Erythroblast (primary cell): ENCODE data around the gene MCM5.
"Not testable (repeated sequence)": the region's sequence is repeated elsewhere in the genome, so short reads cannot be mapped to it uniquely, and the experiment has no call there.

Experiments
- DNase-seq, 2 experiments: peaks; one replicate each; lab custom pipeline; 2025; lab: John Stamatoyannopoulos, UW
- GATA1 ChIP-seq: IDR thresholded peaks from 2 replicates; pipeline ENCODE4 v1.6.1; 2011; ENCODE audit warnings: low read depth, mild to moderate bottlenecking, control low read depth, low read length, moderate library complexity
- POLR2A ChIP-seq: IDR thresholded peaks from 2 replicates; pipeline ENCODE4 v1.6.1; 2011; ENCODE audit warnings: mild to moderate bottlenecking, low read length

The MCM5 gene

DNA sequence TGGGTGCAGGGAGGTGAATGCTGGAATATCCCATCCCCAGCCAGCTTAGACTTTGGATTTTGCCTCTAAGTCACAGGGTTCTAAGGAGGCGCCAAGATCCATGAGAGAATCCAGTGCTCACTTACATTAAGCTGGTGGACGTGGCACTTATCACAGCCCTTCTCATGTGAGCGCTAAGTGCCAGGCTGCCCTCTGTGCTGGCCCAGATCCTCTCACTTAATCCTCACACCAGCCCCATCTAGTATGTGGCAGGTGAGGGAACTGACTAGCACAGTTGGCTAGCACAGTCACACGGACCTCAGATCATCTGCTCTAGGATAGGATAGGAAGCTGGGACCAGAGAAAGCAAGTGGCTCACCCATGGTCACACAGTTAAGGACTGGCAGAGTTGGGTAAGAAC is 15.4 kb upstream of the MCM5 start:
- no peak for DNase-seq
- TF ChIP-seq GATA1 (no peak), POLR2A (no peak)

DNA sequence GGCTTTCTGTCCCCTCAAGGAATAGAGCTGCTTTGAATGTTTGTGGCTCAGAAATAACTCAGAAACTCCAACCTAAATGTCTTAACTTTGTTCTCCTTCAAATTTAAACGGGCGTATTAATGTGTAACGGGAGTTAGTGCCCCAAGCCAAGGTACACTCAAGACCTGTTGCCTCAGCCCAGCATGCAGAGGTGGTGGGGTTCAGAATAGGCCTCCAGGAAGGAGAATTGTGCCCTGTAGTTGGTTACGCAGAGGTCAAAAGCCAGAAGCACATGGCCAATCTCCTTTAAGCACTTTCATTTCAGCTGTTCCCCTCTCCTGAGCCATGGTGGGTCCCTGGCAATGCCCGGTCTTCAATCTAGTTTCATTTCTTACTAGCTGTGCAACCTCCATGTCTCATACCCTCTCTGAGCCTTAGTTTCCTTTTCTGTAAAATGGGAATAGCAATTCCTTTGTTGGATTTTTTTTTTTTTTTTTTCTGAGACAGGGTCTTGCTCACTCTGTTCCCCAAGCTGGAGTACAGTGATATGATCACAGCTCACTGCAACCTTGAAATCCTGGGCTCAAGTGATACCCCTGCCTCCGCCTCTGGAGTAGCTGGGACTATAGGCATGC is 14.9 kb upstream of the MCM5 start:
- TF ChIP-seq POLR2A (no peak), GATA1 (no peak)

DNA sequence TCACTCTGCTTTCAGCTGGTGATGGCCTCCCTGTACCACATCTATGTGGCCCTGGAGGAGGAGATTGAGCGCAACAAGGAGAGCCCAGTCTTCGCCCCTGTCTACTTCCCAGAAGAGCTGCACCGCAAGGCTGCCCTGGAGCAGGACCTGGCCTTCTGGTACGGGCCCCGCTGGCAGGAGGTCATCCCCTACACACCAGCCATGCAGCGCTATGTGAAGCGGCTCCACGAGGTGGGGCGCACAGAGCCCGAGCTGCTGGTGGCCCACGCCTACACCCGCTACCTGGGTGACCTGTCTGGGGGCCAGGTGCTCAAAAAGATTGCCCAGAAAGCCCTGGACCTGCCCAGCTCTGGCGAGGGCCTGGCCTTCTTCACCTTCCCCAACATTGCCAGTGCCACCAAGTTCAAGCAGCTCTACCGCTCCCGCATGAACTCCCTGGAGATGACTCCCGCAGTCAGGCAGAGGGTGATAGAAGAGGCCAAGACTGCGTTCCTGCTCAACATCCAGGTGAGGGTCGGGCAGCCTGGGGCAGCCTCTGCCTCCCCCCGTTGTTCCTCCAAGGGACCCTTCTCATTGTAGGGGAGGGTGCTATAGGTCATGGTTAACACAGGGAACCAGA is 13.2 kb upstream of the MCM5 start:
- no peak for DNase-seq
- TF ChIP-seq GATA1 = no peak
- no peak for TF ChIP-seq POLR2A

More for the DNA sequence above, 14.9 kb upstream of the MCM5 start:
- no peak for DNase-seq

GRCh38 chr22:35390933-35391332 is 9.0 kb upstream of the MCM5 start:
- DNase-seq = no peak
- TF ChIP-seq POLR2A (no peak), GATA1 (no peak)

DNA sequence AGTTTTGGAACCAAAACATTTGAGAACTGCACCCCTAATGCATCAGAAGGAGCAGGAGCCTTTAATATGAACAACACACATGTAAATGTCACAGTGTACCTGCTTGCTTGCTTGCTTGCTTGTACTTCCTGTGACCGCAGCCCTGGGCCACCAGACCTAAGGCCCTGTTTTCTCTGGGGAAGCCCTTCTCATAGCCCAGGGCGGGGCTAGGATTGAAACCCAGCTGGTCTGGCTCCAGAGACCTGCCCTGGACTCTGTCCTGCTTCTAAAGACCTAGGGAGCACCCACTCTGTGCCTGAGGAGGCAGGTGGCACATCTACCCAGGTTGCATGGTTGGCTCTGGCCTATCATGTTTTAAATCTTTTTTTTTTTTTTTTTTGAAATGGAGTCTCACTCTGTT is 7.6 kb upstream of the MCM5 start:
- DNase-seq = no peak
- TF ChIP-seq GATA1 (no peak), POLR2A (no peak)

- TF ChIP-seq POLR2A = no peak
- TF ChIP-seq GATA1 = no peak
- no peak for DNase-seq
These were observed 6.6 kb upstream of the MCM5 start for GRCh38 chr22:35393116-35394010.

GRCh38 chr22:35394011-35394312 is 6.0 kb upstream of the MCM5 start:
- no peak for DNase-seq
- TF ChIP-seq GATA1 (no peak), POLR2A (no peak)

- TF ChIP-seq POLR2A = no peak
- TF ChIP-seq GATA1 = no peak
- no peak for DNase-seq
These were observed 5.0 kb upstream of the MCM5 start for GRCh38 chr22:35394810-35395563.

GRCh38 chr22:35396622-35397021 is 3.3 kb upstream of the MCM5 start:
- DNase-seq = not testable (repeated sequence)

GRCh38 chr22:35397095-35397904 is 2.6 kb upstream of the MCM5 start:
- no peak for DNase-seq
- no peak for TF ChIP-seq POLR2A
- no peak for TF ChIP-seq GATA1

DNA sequence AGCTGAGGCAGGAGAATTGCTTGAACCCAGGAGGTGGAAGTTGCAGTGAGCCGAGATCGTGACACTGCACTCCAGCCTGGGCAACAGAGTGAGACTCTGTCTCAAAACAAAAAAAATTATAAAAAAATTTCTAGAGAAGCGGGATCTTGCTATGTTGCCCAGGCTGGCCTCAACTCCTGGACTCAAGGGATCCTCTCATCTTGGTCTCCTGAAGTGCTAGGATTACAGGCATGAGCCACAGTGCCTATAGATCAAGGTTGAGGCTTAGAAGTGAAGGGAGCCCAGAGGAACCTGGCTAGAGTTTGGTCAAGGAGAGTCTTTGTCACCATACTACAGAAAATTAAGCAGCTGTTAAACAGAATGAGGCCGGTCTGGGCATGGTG is 1.4 kb upstream of the MCM5 start:
- DNase-seq = no peak
- TF ChIP-seq POLR2A (no peak), GATA1 (no peak)

GRCh38 chr22:35399114-35399677 is 744 bp upstream of the MCM5 start:
- TF ChIP-seq GATA1 (no peak), POLR2A (no peak)
- DNase-seq = peak; percentile 53 to 54

DNA sequence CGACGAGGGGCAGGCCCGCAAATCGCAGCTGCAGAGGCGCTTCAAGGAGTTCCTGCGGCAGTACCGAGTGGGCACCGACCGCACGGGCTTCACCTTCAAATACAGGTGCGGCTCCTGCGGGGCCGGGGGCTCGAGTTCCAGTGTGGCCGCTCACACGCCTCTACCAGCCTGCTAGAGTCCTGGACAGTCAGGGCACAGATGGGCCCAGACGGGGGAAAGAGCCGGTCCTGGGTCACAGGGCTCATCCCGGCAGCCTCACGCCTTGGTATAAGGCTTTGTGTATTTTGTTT is 506 bp downstream of the MCM5 start:
- no peak for DNase-seq
- no peak for TF ChIP-seq POLR2A
- TF ChIP-seq GATA1 = no peak
